NT2/D1 (cell line): ENCODE data around the gene F12.

Source experiments
- SUZ12 ChIP-seq: IDR thresholded peaks from 2 replicates; pipeline ENCODE4 v1.6.1; 2011; ENCODE audit not compliant: insufficient read length, insufficient read depth; ENCODE audit errors: extremely low read depth
- YY1 ChIP-seq: IDR thresholded peaks from 2 replicates; pipeline ENCODE4 v1.6.1; 2011; ENCODE audit not compliant: insufficient read length, insufficient read depth

DNA sequence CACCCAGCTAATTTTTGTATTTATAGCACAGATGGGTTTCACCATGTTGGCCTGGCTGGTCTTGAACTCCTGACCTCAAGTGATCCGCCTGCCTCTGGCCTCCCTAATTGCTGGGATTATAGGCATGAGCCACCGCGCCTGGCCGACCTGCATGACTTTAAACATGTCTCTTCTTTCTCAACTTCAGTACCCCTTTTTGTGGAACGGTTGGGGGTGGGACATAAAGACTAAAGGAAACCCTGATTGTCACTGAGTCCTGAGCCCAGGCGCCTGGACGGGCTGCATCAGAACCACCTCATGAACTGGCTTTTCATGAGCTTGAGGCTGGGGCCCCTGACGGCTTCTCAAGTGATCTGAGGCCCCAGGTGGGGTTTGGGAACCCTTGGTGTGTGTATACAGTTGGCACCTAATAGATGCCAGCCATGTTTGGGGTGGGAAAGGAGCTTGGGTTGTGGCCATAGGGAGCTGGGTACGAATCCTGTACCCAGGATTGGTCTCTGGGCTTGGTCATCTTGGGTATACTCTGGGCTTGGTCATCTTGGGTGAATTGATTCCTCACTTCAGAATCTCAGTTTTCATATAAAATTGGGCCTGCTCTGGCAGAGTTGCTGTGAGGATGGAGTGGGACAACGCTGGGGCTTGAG, 19.3 kb upstream of the F12 start:
- no peak for TF ChIP-seq YY1
- TF ChIP-seq SUZ12 = no peak
